DND-41 (cell line): ENCODE results near the gene NARF.

Source experiments
- EZH2 ChIP-seq: IDR thresholded peaks from 3 replicates; pipeline ENCODE4 v1.6.1; 2012; ENCODE audit warnings: borderline replicate concordance, low read depth, mild to moderate bottlenecking, moderate library complexity, low read length, inconsistent platforms; ENCODE audit not compliant: severe bottlenecking
- TF ChIP-seq, protein P1 (sequence below): IDR thresholded peaks from 2 replicates; pipeline ENCODE4 v1.5.1; 2012; ENCODE audit warnings: borderline replicate concordance, low read length, moderate library complexity, mild to moderate bottlenecking; ENCODE audit not compliant: poor library complexity, severe bottlenecking; ENCODE audit errors: extremely low read depth

DNA sequence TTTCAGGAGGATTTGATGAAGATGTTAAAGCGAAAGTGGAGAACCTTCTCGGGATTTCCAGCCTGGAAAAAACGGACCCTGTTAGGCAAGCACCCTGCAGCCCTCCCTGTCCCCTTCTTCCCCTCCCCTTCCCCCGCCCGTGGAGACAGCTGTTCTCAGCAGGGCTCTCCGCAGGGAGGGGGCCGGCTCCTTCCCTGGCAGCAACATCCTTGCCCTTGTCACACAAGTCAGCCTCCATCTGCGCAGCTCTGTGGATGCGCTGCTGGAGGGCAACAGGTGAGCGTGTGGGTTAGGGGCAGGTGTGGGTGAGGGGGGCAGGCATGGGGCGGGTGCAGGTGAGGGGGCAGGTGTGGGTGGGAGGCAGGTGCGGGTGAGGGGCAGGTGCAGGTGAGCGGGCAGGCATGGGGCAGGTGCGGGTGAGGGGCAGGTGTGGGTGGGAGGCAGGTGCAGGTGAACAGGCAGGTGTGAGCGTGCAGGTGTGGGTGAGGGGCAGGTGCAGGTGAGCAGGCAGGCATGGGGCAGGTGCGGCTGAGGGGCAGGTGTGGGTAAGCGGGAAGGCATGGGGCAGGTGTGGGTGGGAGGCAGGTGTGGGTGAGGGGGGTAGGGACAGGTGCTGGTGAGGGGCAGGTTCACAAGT lies 17.4 kb upstream of the NARF start:
- TF ChIP-seq, protein P1, sequence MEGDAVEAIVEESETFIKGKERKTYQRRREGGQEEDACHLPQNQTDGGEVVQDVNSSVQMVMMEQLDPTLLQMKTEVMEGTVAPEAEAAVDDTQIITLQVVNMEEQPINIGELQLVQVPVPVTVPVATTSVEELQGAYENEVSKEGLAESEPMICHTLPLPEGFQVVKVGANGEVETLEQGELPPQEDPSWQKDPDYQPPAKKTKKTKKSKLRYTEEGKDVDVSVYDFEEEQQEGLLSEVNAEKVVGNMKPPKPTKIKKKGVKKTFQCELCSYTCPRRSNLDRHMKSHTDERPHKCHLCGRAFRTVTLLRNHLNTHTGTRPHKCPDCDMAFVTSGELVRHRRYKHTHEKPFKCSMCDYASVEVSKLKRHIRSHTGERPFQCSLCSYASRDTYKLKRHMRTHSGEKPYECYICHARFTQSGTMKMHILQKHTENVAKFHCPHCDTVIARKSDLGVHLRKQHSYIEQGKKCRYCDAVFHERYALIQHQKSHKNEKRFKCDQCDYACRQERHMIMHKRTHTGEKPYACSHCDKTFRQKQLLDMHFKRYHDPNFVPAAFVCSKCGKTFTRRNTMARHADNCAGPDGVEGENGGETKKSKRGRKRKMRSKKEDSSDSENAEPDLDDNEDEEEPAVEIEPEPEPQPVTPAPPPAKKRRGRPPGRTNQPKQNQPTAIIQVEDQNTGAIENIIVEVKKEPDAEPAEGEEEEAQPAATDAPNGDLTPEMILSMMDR: no peak
- no peak for TF ChIP-seq EZH2
